ENCODE data around the gene ACAD11. TPM values are rescaled to one million over a fixed set of nuclear protein-coding genes. Genes with fewer than 3 reads are reported as not detected.

Gene ACAD11
- total RNA-seq, 1 experiment from 2014 or later, result 12.6 TPM

GRCh38 chr3:132623646-132624045 is 36.0 kb downstream of the ACAD11 start:
- no peak for ATAC-seq
- Histone ChIP-seq H3K9me3 (ENCODE audit: control insufficient read depth in 1 of 2, insufficient read depth in 1 of 2, low read depth in 1 of 2, low read length in 2 of 2) (no peaks in the 10 kb centered on the region), H3K36me3 (ENCODE audit: control insufficient read depth in 1 of 2, insufficient read depth in 2 of 2, low read length in 2 of 2) (no peaks in the 10 kb centered on the region), H3K27ac (ENCODE audit: low read depth, low read length) (no peak overlapping the region), H3K27me3 (ENCODE audit: insufficient read depth, low read length) (no peaks in the 10 kb centered on the region), H3K79me2 (ENCODE audit: insufficient read depth, low read length) (no peaks in the 10 kb centered on the region), H3K9me2 (ENCODE audit: insufficient read depth) (no peaks in the 10 kb centered on the region), H3K4me2 (ENCODE audit: low read length) (no peak overlapping the region), H3K4me1 (ENCODE audit: control insufficient read depth in 1 of 2, insufficient read depth in 2 of 2, low read length in 2 of 2) (no peaks in the 10 kb centered on the region), H3K4me3 (replicated peaks in 1 of 2; ENCODE audit: low read depth in 1 of 2, low read length in 2 of 2) (no peak overlapping the region), H2AFZ (ENCODE audit: low read depth, low read length, poor library complexity, severe bottlenecking) (no peak overlapping the region), H3K9ac (ENCODE audit: low read length) (no peak overlapping the region), H4K20me1 (ENCODE audit: insufficient read depth) (no peaks in the 10 kb centered on the region)
- RAD21 ChIA-PET (ENCODE audit: low non-redundant PET in 1 of 2, low total read pairs in 2 of 2, uncharacterized antibody in 2 of 2, unreplicated experiment in 2 of 2), result no interaction called here
- no peak for TF ChIP-seq POLR2AphosphoS5 (IDR thresholded peaks at IDR 0.05; ENCODE audit: low read depth, low read length)
- TF ChIP-seq MAX (IDR thresholded peaks at IDR 0.05), result no peak
- no peak for TF ChIP-seq EZH2 (IDR thresholded peaks at IDR 0.05)
- TF ChIP-seq SRF (IDR thresholded peaks at IDR 0.05; ENCODE audit: low read depth), result no peak
- no peak for TF ChIP-seq RAD21 (IDR thresholded peaks at IDR 0.05; ENCODE audit: low read depth)
- no peak for TF ChIP-seq CTCF (IDR thresholded peaks at IDR 0.05 in 2 of 3, conservative IDR thresholded peaks at IDR 0.05 in 1 of 3; ENCODE audit: borderline replicate concordance in 1 of 3, insufficient read depth in 1 of 3, low read depth in 2 of 3, low read length in 2 of 3)
- TF ChIP-seq EZH2phosphoT487 (IDR thresholded peaks at IDR 0.05; ENCODE audit: borderline replicate concordance), result no peak
- no peak for TF ChIP-seq ZFX (IDR thresholded peaks at IDR 0.05)
- TF ChIP-seq CEBPB (IDR thresholded peaks at IDR 0.05; ENCODE audit: low read depth), result no peak
- no peak for TF ChIP-seq SIN3A (IDR thresholded peaks at IDR 0.05; ENCODE audit: low read depth)
- no peak for TF ChIP-seq EGR1 (IDR thresholded peaks at IDR 0.05; ENCODE audit: low read depth)
- no peak for TF ChIP-seq FOSL1 (IDR thresholded peaks at IDR 0.05; ENCODE audit: low read depth)
- TF ChIP-seq CBX3 (IDR thresholded peaks at IDR 0.05; ENCODE audit: low read depth), result no peak
- BruUV-seq (replicated peaks), result no TSS peak
- no peak for DNase-seq (ENCODE audit: low read depth, low spot score)
- intact Hi-C loops (cut with micrococcal nuclease), result no loop called here
- POLR2A ChIA-PET, result no interaction called here
- CTCF ChIA-PET, result interaction anchor here (2.1 kb wide), 1 partner anchor 18 kb away, joined by 6 read pairs; no protein-coding TSS in a partner anchor

All from HCT116 (cell line).